Measurements from ENCODE around the gene MEPCE.

The MEPCE gene

DNA sequence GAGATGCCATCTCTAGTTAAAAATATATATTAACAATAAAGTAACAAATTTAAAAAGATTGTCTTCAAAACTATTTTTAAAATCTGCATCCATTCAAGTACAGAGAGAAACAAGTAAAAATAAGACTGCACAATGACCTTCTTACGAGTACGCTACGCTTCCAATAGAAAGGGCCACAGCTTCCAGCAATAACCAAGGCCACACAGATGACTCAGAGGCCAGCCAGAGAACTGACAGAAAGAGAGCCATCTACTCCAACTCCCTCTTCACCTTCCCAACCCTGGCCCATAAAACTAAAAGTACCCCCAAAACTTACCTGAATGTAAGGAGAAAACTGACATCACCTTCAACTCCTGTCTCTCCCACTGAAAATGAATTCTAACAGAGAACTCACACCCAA is 29.6 kb upstream of the MEPCE start:
- no peak for TF ChIP-seq EZH2phosphoT487 (IDR thresholded peaks at IDR 0.05; ENCODE audit: borderline replicate concordance, low read length)
- TF ChIP-seq, protein P1, sequence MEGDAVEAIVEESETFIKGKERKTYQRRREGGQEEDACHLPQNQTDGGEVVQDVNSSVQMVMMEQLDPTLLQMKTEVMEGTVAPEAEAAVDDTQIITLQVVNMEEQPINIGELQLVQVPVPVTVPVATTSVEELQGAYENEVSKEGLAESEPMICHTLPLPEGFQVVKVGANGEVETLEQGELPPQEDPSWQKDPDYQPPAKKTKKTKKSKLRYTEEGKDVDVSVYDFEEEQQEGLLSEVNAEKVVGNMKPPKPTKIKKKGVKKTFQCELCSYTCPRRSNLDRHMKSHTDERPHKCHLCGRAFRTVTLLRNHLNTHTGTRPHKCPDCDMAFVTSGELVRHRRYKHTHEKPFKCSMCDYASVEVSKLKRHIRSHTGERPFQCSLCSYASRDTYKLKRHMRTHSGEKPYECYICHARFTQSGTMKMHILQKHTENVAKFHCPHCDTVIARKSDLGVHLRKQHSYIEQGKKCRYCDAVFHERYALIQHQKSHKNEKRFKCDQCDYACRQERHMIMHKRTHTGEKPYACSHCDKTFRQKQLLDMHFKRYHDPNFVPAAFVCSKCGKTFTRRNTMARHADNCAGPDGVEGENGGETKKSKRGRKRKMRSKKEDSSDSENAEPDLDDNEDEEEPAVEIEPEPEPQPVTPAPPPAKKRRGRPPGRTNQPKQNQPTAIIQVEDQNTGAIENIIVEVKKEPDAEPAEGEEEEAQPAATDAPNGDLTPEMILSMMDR (IDR thresholded peaks at IDR 0.05; ENCODE audit: low read depth, low read length, poor library complexity, severe bottlenecking), result no peak
- no peak overlapping the region for H3K4me2 ChIP-seq (ENCODE audit: low read length)

GRCh38 chr7:100400656-100401055 is 29.0 kb upstream of the MEPCE start:
- Histone ChIP-seq H3K36me3 (ENCODE audit: control insufficient read depth, low read length) (no peaks in the 10 kb centered on the region), H3K27ac (ENCODE audit: low read depth, low read length) (no peak overlapping the region), H3F3A (ENCODE audit: control insufficient read depth, insufficient read depth) (no peaks in the 10 kb centered on the region), H3K27me3 (ENCODE audit: control insufficient read depth, low read length) (no peaks in the 10 kb centered on the region), H3K79me2 (ENCODE audit: control insufficient read depth, low read length) (no peaks in the 10 kb centered on the region), H3K9me3 (ENCODE audit: control insufficient read depth, insufficient read depth, low read length) (no peaks in the 10 kb centered on the region), H3K4me1 (ENCODE audit: control insufficient read depth, low read length) (peaks cover 30% of the 10 kb centered on the region), H3K4me3 (ENCODE audit: low read length) (no peak overlapping the region), H3K9me2 (replicated peaks; ENCODE audit: control insufficient read depth, low read length) (no peaks in the 10 kb centered on the region), H4K20me1 (ENCODE audit: control insufficient read depth, insufficient read depth, low read depth, low read length) (no peaks in the 10 kb centered on the region), H3K4me2 (ENCODE audit: low read length) (no peak overlapping the region)
- TF ChIP-seq EZH2phosphoT487 (IDR thresholded peaks at IDR 0.05; ENCODE audit: borderline replicate concordance, low read length), result no peak
- TF ChIP-seq, protein P1 (IDR thresholded peaks at IDR 0.05; ENCODE audit: low read depth, low read length, poor library complexity, severe bottlenecking), result peak; percentile 63

More for the DNA sequence above, 29.6 kb upstream of the MEPCE start:
- no peaks in the 10 kb centered on the region for H3K79me2 ChIP-seq (ENCODE audit: control insufficient read depth, low read length)
- H3K27me3 ChIP-seq (ENCODE audit: control insufficient read depth, low read length), result no peaks in the 10 kb centered on the region
- no peaks in the 10 kb centered on the region for H3K9me3 ChIP-seq (ENCODE audit: control insufficient read depth, insufficient read depth, low read length)
- no peaks in the 10 kb centered on the region for H3K9me2 ChIP-seq (replicated peaks; ENCODE audit: control insufficient read depth, low read length)
- no peak overlapping the region for H3K27ac ChIP-seq (ENCODE audit: low read depth, low read length)
- no peak overlapping the region for H3K4me3 ChIP-seq (ENCODE audit: low read length)
- no peaks in the 10 kb centered on the region for H3K36me3 ChIP-seq (ENCODE audit: control insufficient read depth, low read length)
- peaks cover 36% of the 10 kb centered on the region for H3K4me1 ChIP-seq (ENCODE audit: control insufficient read depth, low read length)
- peaks cover 6% of the 10 kb centered on the region for H3F3A ChIP-seq (ENCODE audit: control insufficient read depth, insufficient read depth)
- H4K20me1 ChIP-seq (ENCODE audit: control insufficient read depth, insufficient read depth, low read depth, low read length), result no peaks in the 10 kb centered on the region

DNA sequence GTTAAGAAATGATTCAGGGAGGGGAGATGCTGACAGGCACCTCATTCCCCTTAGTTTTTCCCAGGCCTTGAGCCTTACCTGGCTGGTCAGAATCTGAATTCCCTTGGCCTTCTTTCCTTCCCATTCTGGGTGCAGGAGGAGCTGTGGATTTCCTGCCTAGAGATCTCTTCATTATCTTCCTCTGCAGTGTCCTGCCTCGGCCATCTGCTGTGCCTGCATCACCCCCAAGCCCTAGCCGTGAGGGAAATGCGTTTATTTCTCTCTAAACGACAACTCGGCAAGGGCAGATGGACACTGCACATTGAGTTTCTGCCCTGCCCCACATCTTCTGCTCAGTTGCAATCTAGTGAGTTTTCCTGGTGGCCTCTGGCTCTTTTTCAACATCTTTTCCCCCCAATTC is 27.8 kb upstream of the MEPCE start:
- Histone ChIP-seq H3K79me2 (ENCODE audit: control insufficient read depth, low read length) (no peaks in the 10 kb centered on the region), H3K4me2 (ENCODE audit: low read length) (no peak overlapping the region), H3K27me3 (ENCODE audit: control insufficient read depth, low read length) (peaks cover 3% of the 10 kb centered on the region; the same call in 1 of the 2 replicates), H3K4me3 (ENCODE audit: low read length) (no peak overlapping the region), H3F3A (ENCODE audit: control insufficient read depth, insufficient read depth) (no peaks in the 10 kb centered on the region), H3K9me2 (replicated peaks; ENCODE audit: control insufficient read depth, low read length) (no peaks in the 10 kb centered on the region), H4K20me1 (ENCODE audit: control insufficient read depth, insufficient read depth, low read depth, low read length) (no peaks in the 10 kb centered on the region), H3K27ac (ENCODE audit: low read depth, low read length) (no peak overlapping the region), H3K9me3 (ENCODE audit: control insufficient read depth, insufficient read depth, low read length) (no peaks in the 10 kb centered on the region), H3K36me3 (ENCODE audit: control insufficient read depth, low read length) (no peaks in the 10 kb centered on the region), H3K4me1 (ENCODE audit: control insufficient read depth, low read length) (peaks cover 19% of the 10 kb centered on the region)
- TF ChIP-seq, protein P1 (IDR thresholded peaks at IDR 0.05; ENCODE audit: low read depth, low read length, poor library complexity, severe bottlenecking), result no peak
- no peak for TF ChIP-seq EZH2phosphoT487 (IDR thresholded peaks at IDR 0.05; ENCODE audit: borderline replicate concordance, low read length)

Data from DOHH2 (cell line).